Gastroesophageal sphincter (tissue), 3 donors: Measurements from ENCODE around the gene CEP83.

Experiments used
- EP300 ChIP-seq: sonication (generic); formaldehyde crosslinking; IDR thresholded peaks from one replicate; pipeline ENCODE4 v1.6.1; 2017; ENCODE audit warnings: antibody characterized with exemption, mild to moderate bottlenecking
- POLR2A ChIP-seq, 2 donors: fragments of 450-650 bp; IDR thresholded peaks; one replicate each; pipeline ENCODE4 v1.6.1; 2017; ENCODE audit warnings: antibody characterized with exemption in 2 of 2, mild to moderate bottlenecking in 2 of 2, moderate library complexity in 1 of 2
- POLR2AphosphoS5 ChIP-seq: sonication (generic); formaldehyde crosslinking; IDR thresholded peaks from one replicate; pipeline ENCODE4 v1.6.1; 2017; ENCODE audit warnings: antibody characterized with exemption
- TF ChIP-seq, protein P1 (sequence below), 4 experiments: fragments of 200-600 bp in 2 of 4; fragments of 450-650 bp in 2 of 4; sonication (generic) in 1 of 4; IDR thresholded peaks; one replicate each; pipeline ENCODE4 v1.5.1; 2017 to 2019; ENCODE audit warnings: antibody characterized with exemption in 4 of 4, mild to moderate bottlenecking in 2 of 4, moderate library complexity in 2 of 4

DNA sequence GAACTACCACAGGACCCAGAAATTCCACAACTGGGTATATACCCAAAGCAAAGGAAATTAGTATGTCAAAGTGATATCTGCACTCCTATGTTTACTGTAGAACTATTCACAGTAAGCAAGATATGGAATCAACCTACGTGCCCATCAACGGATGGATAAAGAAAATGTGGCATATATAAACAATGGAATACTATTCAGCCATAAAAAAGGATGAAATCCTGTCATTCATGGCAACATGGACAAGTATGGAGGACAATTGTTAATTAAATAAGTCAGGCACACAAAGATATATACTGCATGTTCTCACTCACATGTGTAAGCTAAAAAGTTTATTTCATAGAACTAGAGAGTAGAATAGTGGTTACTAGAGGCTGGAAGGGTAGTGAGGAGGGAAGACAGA, 97.0 kb downstream of the CEP83 start:
- TF ChIP-seq, protein P1, sequence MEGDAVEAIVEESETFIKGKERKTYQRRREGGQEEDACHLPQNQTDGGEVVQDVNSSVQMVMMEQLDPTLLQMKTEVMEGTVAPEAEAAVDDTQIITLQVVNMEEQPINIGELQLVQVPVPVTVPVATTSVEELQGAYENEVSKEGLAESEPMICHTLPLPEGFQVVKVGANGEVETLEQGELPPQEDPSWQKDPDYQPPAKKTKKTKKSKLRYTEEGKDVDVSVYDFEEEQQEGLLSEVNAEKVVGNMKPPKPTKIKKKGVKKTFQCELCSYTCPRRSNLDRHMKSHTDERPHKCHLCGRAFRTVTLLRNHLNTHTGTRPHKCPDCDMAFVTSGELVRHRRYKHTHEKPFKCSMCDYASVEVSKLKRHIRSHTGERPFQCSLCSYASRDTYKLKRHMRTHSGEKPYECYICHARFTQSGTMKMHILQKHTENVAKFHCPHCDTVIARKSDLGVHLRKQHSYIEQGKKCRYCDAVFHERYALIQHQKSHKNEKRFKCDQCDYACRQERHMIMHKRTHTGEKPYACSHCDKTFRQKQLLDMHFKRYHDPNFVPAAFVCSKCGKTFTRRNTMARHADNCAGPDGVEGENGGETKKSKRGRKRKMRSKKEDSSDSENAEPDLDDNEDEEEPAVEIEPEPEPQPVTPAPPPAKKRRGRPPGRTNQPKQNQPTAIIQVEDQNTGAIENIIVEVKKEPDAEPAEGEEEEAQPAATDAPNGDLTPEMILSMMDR (IDR thresholded peaks at IDR 0.05) = no peak
- TF ChIP-seq POLR2A (IDR thresholded peaks at IDR 0.05) = no peak
- no peak for TF ChIP-seq POLR2AphosphoS5
- TF ChIP-seq EP300 = no peak
